HCT116 (cell line): Measurements from ENCODE around the gene RNASEL. TPM values are rescaled to one million over a fixed set of nuclear protein-coding genes. Genes with fewer than 3 reads are reported as not detected.

Experiments
- ATAC-seq: fragments of 200-7000 bp; cut with Tn5 transposase; 2 replicates; pipeline ENCODE4 v1.9.1; 2020; ENCODE audit warnings: mild to moderate bottlenecking, moderate library complexity
- BruUV-seq: library from RNA; stranded (reverse); fragments of 400-500 nt; replicated peaks from 2 replicates; lab custom pipeline; 2021; lab: Mats Ljungman, UMichigan
- CTCF ChIA-PET: fragments of 300-600 bp; sonication (Branson Sonifier 250); formaldehyde crosslinking; loops from one replicate; lab custom pipeline; 2021; ENCODE audit warnings: antibody characterized with exemption; lab: Charles Lee
- POLR2A ChIA-PET: fragments of 300-600, 350-600 bp; sonication (Branson Sonifier 250); formaldehyde crosslinking; loops from one replicate; lab custom pipeline; 2021; ENCODE audit warnings: antibody characterized with exemption; lab: Charles Lee
- RAD21 ChIA-PET, 2 experiments: fragments of 300-600 bp; sonication (Branson Sonifier 250); formaldehyde crosslinking; loops; one replicate each; lab custom pipeline; 2023; ENCODE audit warnings: low total read pairs in 2 of 2; ENCODE audit not compliant: uncharacterized antibody in 2 of 2, unreplicated experiment in 2 of 2, low non-redundant PET in 1 of 2; lab: Charles Lee
- DNase-seq: peaks from one replicate; pipeline ENCODE4 v3.0.0-alpha.2; 2010; ENCODE audit warnings: low read depth, low spot score
- H2AFZ ChIP-seq: fragments of 200-600 bp; shearing (Covaris generic), sonication (generic); 2 replicates; pipeline ENCODE4 v1.6.1; 2017; ENCODE audit warnings: low read depth, mixed run types, mixed read lengths, antibody characterized with exemption, low read length; ENCODE audit not compliant: poor library complexity, severe bottlenecking
- H3K27ac ChIP-seq: 2 replicates; pipeline ENCODE4 v1.5.1; 2012; ENCODE audit warnings: low read depth, low read length
- H3K27me3 ChIP-seq: fragments of 200-600 bp; sonication (generic); 2 replicates; pipeline ENCODE4 v1.6.1; 2016; ENCODE audit warnings: mixed run types, low read length, mixed read lengths; ENCODE audit not compliant: insufficient read depth
- H3K36me3 ChIP-seq, 2 experiments: fragments of 200-500 bp in 1 of 2; fragments of 200-600 bp in 1 of 2; sonication (Bioruptor generic) in 1 of 2; sonication (generic) in 1 of 2; 2 replicates each; pipeline versions ENCODE4 v1.5.1 to v1.6.1; 2014 to 2016; ENCODE audit warnings: low read length in 2 of 2, inconsistent platforms in 1 of 2, mixed read lengths in 1 of 2, mixed run types in 1 of 2; ENCODE audit not compliant: insufficient read depth in 2 of 2, control insufficient read depth in 1 of 2
- H3K4me1 ChIP-seq, 2 experiments: fragments of 200-600 bp in 1 of 2; sonication (generic) in 1 of 2; 2 replicates each; pipeline versions ENCODE4 v1.5.1 to v1.6.1; 2012 to 2017; ENCODE audit warnings: low read length in 2 of 2, inconsistent platforms in 1 of 2, mild to moderate bottlenecking in 1 of 2, mixed read lengths in 1 of 2, mixed run types in 1 of 2, moderate library complexity in 1 of 2; ENCODE audit not compliant: insufficient read depth in 2 of 2, control insufficient read depth in 1 of 2
- H3K4me2 ChIP-seq: fragments of 200-600 bp; sonication (generic); 2 replicates; pipeline ENCODE4 v1.6.1; 2017; ENCODE audit warnings: mixed run types, low read length, mixed read lengths
- H3K4me3 ChIP-seq, 2 experiments: fragments of 200-600 bp in 1 of 2; sonication (generic) in 1 of 2; replicated peaks in 1 of 2; 2 replicates each; pipeline ENCODE4 v1.5.1; 2011 to 2016; ENCODE audit warnings: low read length in 2 of 2, control low read depth in 1 of 2, low read depth in 1 of 2, mild to moderate bottlenecking in 1 of 2, mixed read lengths in 1 of 2, mixed run types in 1 of 2
- H3K79me2 ChIP-seq: fragments of 200-600 bp; sonication (generic); 2 replicates; pipeline ENCODE4 v1.6.1; 2017; ENCODE audit warnings: mild to moderate bottlenecking, mixed run types, low read length, moderate library complexity, mixed read lengths; ENCODE audit not compliant: insufficient read depth
- H3K9ac ChIP-seq: fragments of 200-600 bp; sonication (generic); 2 replicates; pipeline ENCODE4 v1.6.1; 2016; ENCODE audit warnings: low read length, mixed read lengths
- H3K9me2 ChIP-seq: fragments of 200-600 bp; sonication (generic), shearing (Covaris generic); 2 replicates; pipeline ENCODE4 v1.6.1; 2017; ENCODE audit warnings: mixed run types, mild to moderate bottlenecking, moderate library complexity; ENCODE audit not compliant: insufficient read depth
- H3K9me3 ChIP-seq, 2 experiments: fragments of 200-500 bp in 1 of 2; fragments of 200-600 bp in 1 of 2; sonication (Bioruptor generic) in 1 of 2; sonication (generic) in 1 of 2; 2 replicates each; pipeline ENCODE4 v1.6.1; 2014 to 2017; ENCODE audit warnings: low read length in 2 of 2, mixed read lengths in 2 of 2, inconsistent platforms in 1 of 2, low read depth in 1 of 2, mild to moderate bottlenecking in 1 of 2, mixed run types in 1 of 2, moderate library complexity in 1 of 2; ENCODE audit not compliant: control insufficient read depth in 1 of 2, insufficient read depth in 1 of 2
- H4K20me1 ChIP-seq: fragments of 200-600 bp; sonication (generic), shearing (Covaris generic); 2 replicates; pipeline ENCODE4 v1.6.1; 2017; ENCODE audit warnings: mixed run types, mild to moderate bottlenecking, moderate library complexity; ENCODE audit not compliant: insufficient read depth
- ATF3 ChIP-seq: IDR thresholded peaks from 2 replicates; pipeline ENCODE4 v1.6.1; 2012
- CBX3 ChIP-seq: IDR thresholded peaks from 2 replicates; pipeline ENCODE4 v1.6.1; 2012; ENCODE audit warnings: low read depth
- CEBPB ChIP-seq: IDR thresholded peaks from 2 replicates; pipeline ENCODE4 v1.6.1; 2012; ENCODE audit warnings: low read depth
- CTCF ChIP-seq, 3 experiments: fragments of 200-600 bp in 1 of 3; sonication (generic) in 1 of 3; IDR thresholded peaks in 2 of 3; conservative IDR thresholded peaks in 1 of 3; 2 replicates each; pipeline ENCODE4 v1.5.1; 2012 to 2017; ENCODE audit warnings: low read depth in 2 of 3, low read length in 2 of 3, antibody characterized with exemption in 1 of 3, borderline replicate concordance in 1 of 3, control low read depth in 1 of 3, mild to moderate bottlenecking in 1 of 3, mixed read lengths in 1 of 3, mixed run types in 1 of 3, moderate library complexity in 1 of 3; ENCODE audit not compliant: insufficient read depth in 1 of 3
- EGR1 ChIP-seq: IDR thresholded peaks from 2 replicates; pipeline ENCODE4 v1.6.1; 2012; ENCODE audit warnings: low read depth
- EZH2 ChIP-seq: fragments of 200-600 bp; sonication (generic); IDR thresholded peaks from 2 replicates; pipeline ENCODE4 v1.6.1; 2017; ENCODE audit warnings: antibody characterized with exemption, mixed run types
- FOSL1 ChIP-seq: IDR thresholded peaks from 2 replicates; pipeline ENCODE4 v1.6.1; 2012; ENCODE audit warnings: low read depth
- JUND ChIP-seq: IDR thresholded peaks from 2 replicates; pipeline ENCODE4 v1.6.1; 2012
- MAX ChIP-seq: IDR thresholded peaks from 2 replicates; pipeline ENCODE4 v1.6.1; 2012
- POLR2A ChIP-seq: IDR thresholded peaks from 2 replicates; pipeline ENCODE4 v1.7.0; 2011; ENCODE audit warnings: borderline replicate concordance; ENCODE audit not compliant: insufficient read depth, insufficient read length; ENCODE audit errors: extremely low read depth
- POLR2AphosphoS5 ChIP-seq: IDR thresholded peaks from 2 replicates; pipeline ENCODE4 v1.6.1; 2011; ENCODE audit warnings: mild to moderate bottlenecking, low read depth, low read length, moderate library complexity
- RAD21 ChIP-seq: IDR thresholded peaks from 2 replicates; pipeline ENCODE4 v1.6.1; 2012; ENCODE audit warnings: low read depth, mild to moderate bottlenecking
- SIN3A ChIP-seq: IDR thresholded peaks from 2 replicates; pipeline ENCODE4 v1.6.1; 2012; ENCODE audit warnings: low read depth
- TCF7L2 ChIP-seq: IDR thresholded peaks from 2 replicates; pipeline ENCODE4 v1.7.0; 2011; ENCODE audit warnings: borderline replicate concordance, inconsistent platforms; ENCODE audit not compliant: insufficient read depth, insufficient read length; ENCODE audit errors: extremely low read depth
- YY1 ChIP-seq: IDR thresholded peaks from 2 replicates; pipeline ENCODE4 v1.6.1; 2011; ENCODE audit warnings: low read length, low read depth, moderate library complexity, mild to moderate bottlenecking; ENCODE audit not compliant: insufficient replicate concordance; ENCODE audit errors: extremely low read depth
- ZBTB33 ChIP-seq: IDR thresholded peaks from 2 replicates; pipeline ENCODE4 v1.6.1; 2011; ENCODE audit warnings: mild to moderate bottlenecking, low read length, moderate library complexity; ENCODE audit not compliant: insufficient replicate concordance; ENCODE audit errors: extremely low read depth
- ZFX ChIP-seq: fragments of 450-650 bp; IDR thresholded peaks from 2 replicates; pipeline ENCODE4 v1.6.1; 2017
- intact Hi-C: fragments of 100-400 bp; cut with micrococcal nuclease; formaldehyde crosslinking; loops from 2 replicates; pipeline ENCODE4 v1.10.0; 2022
- total RNA-seq: library from RNA; stranded (reverse); gene quantifications from one replicate; pipeline ENCODE4 v1.2.1, GENCODE V29; 2021; ENCODE audit not compliant: unreplicated experiment

RNASEL gene
- total RNA-seq, 1 experiment from 2014 or later, result 2.9 TPM

GRCh38 chr1:182611326-182611725 is 22.3 kb upstream of the RNASEL start:
- ChIA-PET POLR2A (no interaction called here), RAD21 (no interaction called here), CTCF (no interaction called here)
- no peak overlapping the region for H3K9ac ChIP-seq
- ATAC-seq (no peak), DNase-seq (no peak)
- no peaks in the 10 kb centered on the region for H4K20me1 ChIP-seq
- H3K9me3 ChIP-seq, result no peaks in the 10 kb centered on the region
- H3K9me2 ChIP-seq, result no peaks in the 10 kb centered on the region
- TF ChIP-seq CEBPB (no peak), EZH2 (no peak), RAD21 (no peak), CBX3 (no peak), YY1 (no peak), JUND (no peak), ATF3 (no peak), TCF7L2 (no peak), ZFX (no peak), FOSL1 (no peak), POLR2A (no peak), SIN3A (no peak), ZBTB33 (no peak), POLR2AphosphoS5 (no peak), EGR1 (no peak), MAX (no peak), CTCF (IDR thresholded peaks at IDR 0.05 in 2 of 3, conservative IDR thresholded peaks at IDR 0.05 in 1 of 3; ENCODE audit: borderline replicate concordance in 1 of 3, insufficient read depth in 1 of 3, low read depth in 2 of 3, low read length in 2 of 3) (no peak)
- no TSS peak for BruUV-seq
- no peak overlapping the region for H2AFZ ChIP-seq
- peaks cover 3 to 4% of the 10 kb centered on the region in 2 experiments; a peak in 3 of 4 replicates for H3K4me1 ChIP-seq
- intact Hi-C loops, result no loop called here
- no peaks in the 10 kb centered on the region for H3K79me2 ChIP-seq
- no peak overlapping the region for H3K27ac ChIP-seq
- no peaks in the 10 kb centered on the region for H3K36me3 ChIP-seq
- H3K4me2 ChIP-seq, result no peak overlapping the region
- no peaks in the 10 kb centered on the region for H3K27me3 ChIP-seq
- H3K4me3 ChIP-seq, result no peak overlapping the region
